Mesodermal cell (in vitro differentiated cells): ENCODE results near the gene DIAPH3.

ENCODE experiments used
- H3K27ac ChIP-seq: 2 replicates; pipeline ENCODE4 v1.7.0; 2013; ENCODE audit warnings: mild to moderate bottlenecking, low read depth, low read length, moderate library complexity; ENCODE audit not compliant: severe bottlenecking
- H3K36me3 ChIP-seq: 2 replicates; pipeline ENCODE4 v1.7.1; 2013; ENCODE audit warnings: mild to moderate bottlenecking, low read length, moderate library complexity; ENCODE audit not compliant: control insufficient read depth, insufficient read depth
- H3K4me1 ChIP-seq: one replicate; pipeline ENCODE4 v1.7.1; 2013; ENCODE audit warnings: mild to moderate bottlenecking, low read length; ENCODE audit not compliant: insufficient read depth, control insufficient read depth, poor library complexity, severe bottlenecking
- H3K4me3 ChIP-seq: 2 replicates; pipeline ENCODE4 v1.7.0; 2013; ENCODE audit warnings: low read length, control low read depth, mild to moderate bottlenecking; ENCODE audit not compliant: insufficient read depth, poor library complexity, severe bottlenecking; ENCODE audit errors: extremely low read depth
- H3K9me3 ChIP-seq: 2 replicates; pipeline ENCODE4 v1.7.1; 2013; ENCODE audit warnings: mild to moderate bottlenecking, low read length, moderate library complexity; ENCODE audit not compliant: control insufficient read depth
- WGBS, 2 experiments: methylation state at CpG; one replicate each; pipeline ENCODE4 v1.1.5; 2013; ENCODE audit warnings: missing lambda C conversion rate in 2 of 2; ENCODE audit not compliant: insufficient coverage in 2 of 2; 5-methylcytosine and 5-hydroxymethylcytosine counted together

DIAPH3 gene

GRCh38 chr13:59660582-59660981 is 503.1 kb downstream of the DIAPH3 start:
- Histone ChIP-seq H3K4me3 (no peak overlapping the region), H3K9me3 (no peaks in the 10 kb centered on the region), H3K27ac (no peak overlapping the region), H3K4me1 (no peaks in the 10 kb centered on the region), H3K36me3 (peaks cover 13% of the 10 kb centered on the region)
- WGBS, 2 experiments, result 86 to 100% methylated on average over 1 to 5 of the region's 5 CpGs

- Histone ChIP-seq H3K4me1 (no peaks in the 10 kb centered on the region), H3K9me3 (no peaks in the 10 kb centered on the region), H3K27ac (no peak overlapping the region), H3K36me3 (peaks cover 13% of the 10 kb centered on the region), H3K4me3 (no peak overlapping the region)
- WGBS, 2 experiments, result 100% methylated on average over 2 to 4 of the region's 5 CpGs
These were observed 503.7 kb downstream of the DIAPH3 start for GRCh38 chr13:59659981-59660380.

- peaks cover 8% of the 10 kb centered on the region for H3K36me3 ChIP-seq
- no peak overlapping the region for H3K27ac ChIP-seq
- H3K4me1 ChIP-seq, result no peaks in the 10 kb centered on the region
- WGBS, 2 experiments, result 88 to 95% methylated on average over 3 of the region's 6 CpGs
- H3K4me3 ChIP-seq, result no peak overlapping the region
- no peaks in the 10 kb centered on the region for H3K9me3 ChIP-seq
These were observed 504.9 kb downstream of the DIAPH3 start for GRCh38 chr13:59658738-59659330.

GRCh38 chr13:59658027-59658737 is 505.5 kb downstream of the DIAPH3 start:
- Histone ChIP-seq H3K27ac (no peak overlapping the region), H3K4me1 (no peaks in the 10 kb centered on the region), H3K9me3 (no peaks in the 10 kb centered on the region), H3K36me3 (peaks cover 2% of the 10 kb centered on the region), H3K4me3 (no peak overlapping the region)
- WGBS, 2 experiments, result 85 to 90% methylated on average over 7 to 10 of the region's 12 CpGs

- WGBS, 2 experiments, result 88 to 94% methylated on average over 1 to 2 of the region's 2 CpGs
- H3K36me3 ChIP-seq, result no peaks in the 10 kb centered on the region
- no peak overlapping the region for H3K27ac ChIP-seq
- no peaks in the 10 kb centered on the region for H3K9me3 ChIP-seq
- H3K4me1 ChIP-seq, result no peaks in the 10 kb centered on the region
- no peak overlapping the region for H3K4me3 ChIP-seq
These were observed 509.8 kb downstream of the DIAPH3 start for GRCh38 chr13:59653916-59654315.

GRCh38 chr13:59651479-59651878 is 512.2 kb downstream of the DIAPH3 start:
- no peak overlapping the region for H3K4me3 ChIP-seq
- 100% methylated on average over 2 to 3 of the region's 5 CpGs for WGBS, 2 experiments
- H3K4me1 ChIP-seq, result no peaks in the 10 kb centered on the region
- H3K36me3 ChIP-seq, result no peaks in the 10 kb centered on the region
- no peak overlapping the region for H3K27ac ChIP-seq
- no peaks in the 10 kb centered on the region for H3K9me3 ChIP-seq

GRCh38 chr13:59643906-59644626 is 519.7 kb downstream of the DIAPH3 start:
- Histone ChIP-seq H3K36me3 (no peaks in the 10 kb centered on the region), H3K4me1 (no peaks in the 10 kb centered on the region), H3K4me3 (no peak overlapping the region), H3K27ac (no peak overlapping the region), H3K9me3 (no peaks in the 10 kb centered on the region)
- 0% methylated on average over 1 to 2 of the region's 3 CpGs for WGBS, 2 experiments

GRCh38 chr13:59643364-59643841 is 520.3 kb downstream of the DIAPH3 start:
- Histone ChIP-seq H3K4me3 (no peak overlapping the region), H3K4me1 (peaks cover 3% of the 10 kb centered on the region), H3K36me3 (no peaks in the 10 kb centered on the region), H3K9me3 (no peaks in the 10 kb centered on the region), H3K27ac (no peak overlapping the region)
- WGBS, 2 experiments, result 86 to 89% methylated on average over 3 to 6 of the region's 6 CpGs

- Histone ChIP-seq H3K4me1 (peaks cover 6% of the 10 kb centered on the region), H3K9me3 (peaks cover 4% of the 10 kb centered on the region), H3K36me3 (no peaks in the 10 kb centered on the region), H3K4me3 (no peak overlapping the region), H3K27ac (no peak overlapping the region)
- 82 to 93% methylated on average over 1 of the region's 1 CpG for WGBS, 2 experiments
These were observed 521.9 kb downstream of the DIAPH3 start for GRCh38 chr13:59641817-59642216.

- Histone ChIP-seq H3K4me1 (peaks cover 6% of the 10 kb centered on the region), H3K36me3 (no peaks in the 10 kb centered on the region), H3K4me3 (no peak overlapping the region), H3K27ac (no peak overlapping the region), H3K9me3 (peaks cover 4% of the 10 kb centered on the region)
- 53 to 62% methylated on average over 2 to 3 of the region's 3 CpGs for WGBS, 2 experiments
These were observed 522.5 kb downstream of the DIAPH3 start for GRCh38 chr13:59641261-59641660.
